ENCODE results near the gene CAMKK2. TPM values are rescaled to one million over a fixed set of nuclear protein-coding genes. Genes with fewer than 3 reads are reported as not detected.

The CAMKK2 gene
- total RNA-seq, 2 experiments from 2014 or later, result 21.1 to 27.6 TPM

GRCh38 chr12:121288986-121289385, 7.5 kb downstream of the CAMKK2 start:
- peaks cover 26% of the 10 kb centered on the region for H3K4me1 ChIP-seq (ENCODE audit: insufficient read depth, low read length, poor library complexity, severe bottlenecking)
- H3K79me2 ChIP-seq (ENCODE audit: insufficient read depth, low read depth, low read length), result peaks cover 9% of the 10 kb centered on the region; the same call in 1 of the 2 replicates
- TF ChIP-seq EZH2phosphoT487 (IDR thresholded peaks at IDR 0.05; ENCODE audit: borderline replicate concordance, low read depth, low read length), result no peak
- TF ChIP-seq, protein P1, sequence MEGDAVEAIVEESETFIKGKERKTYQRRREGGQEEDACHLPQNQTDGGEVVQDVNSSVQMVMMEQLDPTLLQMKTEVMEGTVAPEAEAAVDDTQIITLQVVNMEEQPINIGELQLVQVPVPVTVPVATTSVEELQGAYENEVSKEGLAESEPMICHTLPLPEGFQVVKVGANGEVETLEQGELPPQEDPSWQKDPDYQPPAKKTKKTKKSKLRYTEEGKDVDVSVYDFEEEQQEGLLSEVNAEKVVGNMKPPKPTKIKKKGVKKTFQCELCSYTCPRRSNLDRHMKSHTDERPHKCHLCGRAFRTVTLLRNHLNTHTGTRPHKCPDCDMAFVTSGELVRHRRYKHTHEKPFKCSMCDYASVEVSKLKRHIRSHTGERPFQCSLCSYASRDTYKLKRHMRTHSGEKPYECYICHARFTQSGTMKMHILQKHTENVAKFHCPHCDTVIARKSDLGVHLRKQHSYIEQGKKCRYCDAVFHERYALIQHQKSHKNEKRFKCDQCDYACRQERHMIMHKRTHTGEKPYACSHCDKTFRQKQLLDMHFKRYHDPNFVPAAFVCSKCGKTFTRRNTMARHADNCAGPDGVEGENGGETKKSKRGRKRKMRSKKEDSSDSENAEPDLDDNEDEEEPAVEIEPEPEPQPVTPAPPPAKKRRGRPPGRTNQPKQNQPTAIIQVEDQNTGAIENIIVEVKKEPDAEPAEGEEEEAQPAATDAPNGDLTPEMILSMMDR (conservative IDR thresholded peaks at IDR 0.05; ENCODE audit: low read length), result no peak
- no peaks in the 10 kb centered on the region for H3K9me3 ChIP-seq (ENCODE audit: low read length)
- ChIA-PET POLR2A (interaction anchor here (0.7 kb wide), 1 partner anchor 66 kb away, joined by 3 read pairs; no protein-coding TSS in a partner anchor), CTCF (ENCODE audit: unreplicated experiment) (no interaction called here)
- H3K4me3 ChIP-seq (ENCODE audit: low read depth, low read length, poor library complexity, severe bottlenecking), result no peak overlapping the region
- H2AFZ ChIP-seq (ENCODE audit: low read length), result no peak overlapping the region
- intact Hi-C loops (cut with micrococcal nuclease; ENCODE audit: unreplicated experiment), result no loop called here
- no peak overlapping the region for H3K4me2 ChIP-seq (ENCODE audit: low read length)
- BruUV-seq (replicated peaks), result no TSS peak
- H3K27ac ChIP-seq (ENCODE audit: low read depth, low read length, poor library complexity, severe bottlenecking), result no peak overlapping the region
- no peaks in the 10 kb centered on the region for H3K9me2 ChIP-seq (ENCODE audit: insufficient read depth, low read length)
- no peak for DNase-seq (ENCODE audit: low spot score)
- H3K36me3 ChIP-seq (ENCODE audit: insufficient read depth, low read length), result peaks cover 18% of the 10 kb centered on the region
- no peaks in the 10 kb centered on the region; the same call in 1 of the 2 replicates for H4K20me1 ChIP-seq (ENCODE audit: insufficient read depth, low read length)

- Histone ChIP-seq H3K36me3 (ENCODE audit: insufficient read depth, low read length) (peaks cover 18% of the 10 kb centered on the region; the same call in 1 of the 2 replicates), H3K4me1 (ENCODE audit: insufficient read depth, low read length, poor library complexity, severe bottlenecking) (peaks cover 25% of the 10 kb centered on the region), H3K79me2 (ENCODE audit: insufficient read depth, low read depth, low read length) (peaks cover 4% of the 10 kb centered on the region; the same call in 1 of the 2 replicates), H3K9me2 (ENCODE audit: insufficient read depth, low read length) (no peaks in the 10 kb centered on the region), H3K4me3 (ENCODE audit: low read depth, low read length, poor library complexity, severe bottlenecking) (no peak overlapping the region), H2AFZ (ENCODE audit: low read length) (no peak overlapping the region), H4K20me1 (ENCODE audit: insufficient read depth, low read length) (no peaks in the 10 kb centered on the region; the same call in 1 of the 2 replicates), H3K27ac (ENCODE audit: low read depth, low read length, poor library complexity, severe bottlenecking) (no peak overlapping the region), H3K9me3 (ENCODE audit: low read length) (no peaks in the 10 kb centered on the region), H3K4me2 (ENCODE audit: low read length) (no peak overlapping the region)
- DNase-seq (ENCODE audit: low spot score), result no peak
- CTCF ChIA-PET (ENCODE audit: unreplicated experiment), result interaction anchor here (0.6 kb wide), 1 partner anchor 91 kb away, joined by 3 read pairs; no protein-coding TSS in a partner anchor
- intact Hi-C loops (cut with micrococcal nuclease; ENCODE audit: unreplicated experiment), result no loop called here
- POLR2A ChIA-PET, result interaction anchor here (0.6 to 1.8 kb wide), 2 partner anchors 12 to 37 kb away, joined by 3 to 8 read pairs; no protein-coding TSS in a partner anchor
- BruUV-seq (replicated peaks), result no TSS peak
- no peak for TF ChIP-seq EZH2phosphoT487 (IDR thresholded peaks at IDR 0.05; ENCODE audit: borderline replicate concordance, low read depth, low read length)
- TF ChIP-seq, protein P1 (conservative IDR thresholded peaks at IDR 0.05; ENCODE audit: low read length), result no peak
Measured at GRCh38 chr12:121288158-121288845, 8.2 kb downstream of the CAMKK2 start.
